ENCODE results near the gene TEX30. TPM values are rescaled to one million over a fixed set of nuclear protein-coding genes. Genes with fewer than 3 reads are reported as not detected.

TEX30 gene
- total and polyA plus RNA-seq, 2 donors (not counting 3 experiments of a cell fraction or from before 2014, with no cell fraction given): 12.5 to 19.8 TPM

DNA sequence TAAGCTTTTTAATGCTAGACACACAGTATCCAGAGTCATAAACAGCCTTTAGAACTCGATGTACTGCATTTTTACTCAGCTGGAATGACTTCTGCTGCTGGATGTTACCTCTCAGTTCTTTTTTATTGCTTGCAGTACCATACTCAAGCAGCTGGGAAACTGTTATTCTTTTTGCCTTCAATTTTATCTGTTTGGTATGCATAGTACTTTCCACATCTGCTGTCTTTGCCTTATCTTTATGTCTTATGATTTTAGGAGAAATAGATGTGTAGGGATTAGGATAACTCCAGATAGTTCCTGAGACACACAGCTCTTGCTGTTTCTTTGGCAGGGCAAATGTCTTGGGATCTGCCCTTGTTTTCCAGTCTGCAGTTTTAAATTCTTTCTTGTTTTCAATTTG, 31.5 kb downstream of the TEX30 start:
- Histone ChIP-seq H3K9ac (replicated peaks; ENCODE audit: extremely low read depth, insufficient read depth, low read length) (no peak overlapping the region), H2AFZ (ENCODE audit: low read depth, low read length) (no peak overlapping the region), H3K4me3 (replicated peaks in 1 of 3; ENCODE audit: insufficient read depth in 1 of 3, low read depth in 1 of 3, low read length in 3 of 3) (no peak overlapping the region), H3K4me2 (ENCODE audit: insufficient read depth, low read length) (no peak overlapping the region), H3K27me3 (ENCODE audit: control insufficient read depth in 2 of 2, insufficient read depth in 2 of 2, low read length in 2 of 2) (peaks cover 49 to 64% of the 10 kb centered on the region in 2 experiments), H3K79me2 (ENCODE audit: control insufficient read depth, insufficient read depth, low read length) (no peaks in the 10 kb centered on the region), H3K9me3 (replicated peaks; ENCODE audit: control insufficient read depth, insufficient read depth, low read length) (no peaks in the 10 kb centered on the region), H3K4me1 (ENCODE audit: control insufficient read depth, extremely low read depth, insufficient read depth, low read length) (no peaks in the 10 kb centered on the region), H3K9me1 (replicated peaks; ENCODE audit: control insufficient read depth, extremely low read depth, insufficient read depth, low read length) (no peaks in the 10 kb centered on the region), H3K36me3 (ENCODE audit: control insufficient read depth in 2 of 2, extremely low read depth in 1 of 2, insufficient read depth in 2 of 2, low read length in 2 of 2) (no peaks in the 10 kb centered on the region), H3K27ac (ENCODE audit: insufficient read depth, low read depth, low read length) (no peak overlapping the region), H4K20me1 (replicated peaks; ENCODE audit: control insufficient read depth, extremely low read depth, insufficient read depth, low read length) (no peaks in the 10 kb centered on the region)
- no TSS peak for BruUV-seq (replicated peaks)
- no peak for TF ChIP-seq GATA2 (IDR thresholded peaks at IDR 0.05; ENCODE audit: insufficient read depth, insufficient read length, low read depth, low read length)
- no peak for TF ChIP-seq FOS (IDR thresholded peaks at IDR 0.05; ENCODE audit: borderline replicate concordance, insufficient read depth, low read length)
- no peak for TF ChIP-seq POLR2A (IDR thresholded peaks at IDR 0.05; ENCODE audit: low read depth, low read length)
- no peak for TF ChIP-seq JUN (IDR thresholded peaks at IDR 0.05; ENCODE audit: borderline replicate concordance, insufficient read depth, insufficient read length, low read depth)
- POLR2A ChIA-PET: no interaction called here
- DNase-seq (ENCODE audit: low read depth, low spot score) (no peak), FAIRE-seq (no peak)
- CTCF ChIA-PET: no interaction called here
- dilution Hi-C loops (cut with MboI; ENCODE audit: extremely low pct_ligation_motif_present, low sequenced_read_pairs) (no loop called here), intact Hi-C loops (cut with micrococcal nuclease) (no loop called here)

DNA sequence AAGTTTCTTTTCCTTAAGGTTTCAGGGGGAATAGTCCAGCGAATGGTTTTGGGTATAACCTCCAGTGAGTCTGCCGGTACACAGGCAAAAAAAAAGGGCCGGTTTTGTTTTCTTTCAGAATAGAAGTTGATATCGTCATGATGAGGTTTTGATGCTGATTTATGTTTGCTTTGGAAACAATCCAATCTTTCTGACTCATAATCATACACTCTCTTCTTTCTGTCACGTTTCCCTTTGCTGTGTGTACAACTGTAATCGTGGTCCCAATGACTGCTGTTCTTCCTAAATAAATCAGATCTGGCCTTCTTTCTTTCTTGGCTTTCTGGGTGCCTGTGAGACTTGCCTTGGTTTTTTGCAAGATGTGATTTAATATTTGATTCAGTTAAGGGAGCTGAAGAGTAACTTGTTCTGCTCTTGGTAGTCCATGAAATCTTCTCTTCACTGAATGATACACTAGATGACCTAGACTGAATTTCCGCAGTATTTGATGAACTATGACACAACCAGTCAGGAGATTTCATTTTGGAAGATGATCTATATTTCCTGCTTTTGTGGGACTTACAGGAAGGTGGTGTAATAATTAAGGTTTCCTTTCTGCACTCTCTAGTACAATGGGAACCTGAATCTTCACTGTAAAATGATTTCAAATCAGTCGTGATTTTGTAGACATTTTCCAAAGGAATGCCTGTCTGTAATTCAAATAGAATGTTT, 43.9 kb downstream of the TEX30 start:
- CTCF ChIA-PET: interaction anchor here (0.6 to 1.5 kb wide), 4 partner anchors 13 to 117 kb away, joined by 3 read pairs; no protein-coding TSS in a partner anchor

More for the DNA sequence above, 43.9 kb downstream of the TEX30 start:
- POLR2A ChIA-PET: no interaction called here
- dilution Hi-C loops (cut with MboI; ENCODE audit: extremely low pct_ligation_motif_present, low sequenced_read_pairs) (no loop called here), intact Hi-C loops (cut with micrococcal nuclease) (loop anchor here (1.0 to 10.0 kb wide), 7 partner anchors 24 to 535 kb away; partner anchors contain the start of genes TEX30 and TPP2)
- Histone ChIP-seq H3K9ac (replicated peaks; ENCODE audit: extremely low read depth, insufficient read depth, low read length) (peak overlapping the region; percentile 82), H3K36me3 (ENCODE audit: control insufficient read depth in 2 of 2, extremely low read depth in 1 of 2, insufficient read depth in 2 of 2, low read length in 2 of 2) (no peaks in the 10 kb centered on the region), H4K20me1 (replicated peaks; ENCODE audit: control insufficient read depth, extremely low read depth, insufficient read depth, low read length) (no peaks in the 10 kb centered on the region), H3K4me1 (ENCODE audit: control insufficient read depth, extremely low read depth, insufficient read depth, low read length) (peaks cover 25% of the 10 kb centered on the region), H3K27me3 (ENCODE audit: control insufficient read depth in 2 of 2, insufficient read depth in 2 of 2, low read length in 2 of 2) (peaks cover 0 to 7% of the 10 kb centered on the region in 2 experiments), H3K9me3 (replicated peaks; ENCODE audit: control insufficient read depth, insufficient read depth, low read length) (no peaks in the 10 kb centered on the region), H3K4me3 (replicated peaks in 1 of 3; ENCODE audit: insufficient read depth in 1 of 3, low read depth in 1 of 3, low read length in 3 of 3) (peak overlapping the region in 1 of 3 experiments; percentile 57), H3K79me2 (ENCODE audit: control insufficient read depth, insufficient read depth, low read length) (no peaks in the 10 kb centered on the region), H3K4me2 (ENCODE audit: insufficient read depth, low read length) (peak overlapping the region; percentile 96), H2AFZ (ENCODE audit: low read depth, low read length) (peak overlapping the region; percentile 64), H3K27ac (ENCODE audit: insufficient read depth, low read depth, low read length) (peak overlapping the region; percentile 79), H3K9me1 (replicated peaks; ENCODE audit: control insufficient read depth, extremely low read depth, insufficient read depth, low read length) (no peaks in the 10 kb centered on the region)
- no peak for TF ChIP-seq POLR2AphosphoS5 (IDR thresholded peaks at IDR 0.05; ENCODE audit: insufficient read depth, low read depth, low read length)
- TF ChIP-seq JUN (IDR thresholded peaks at IDR 0.05; ENCODE audit: borderline replicate concordance, insufficient read depth, insufficient read length, low read depth): peak; percentile 89
- TF ChIP-seq POLR2A (IDR thresholded peaks at IDR 0.05; ENCODE audit: low read depth, low read length): no peak
- peak; percentile 71 for TF ChIP-seq FOS (IDR thresholded peaks at IDR 0.05; ENCODE audit: borderline replicate concordance, insufficient read depth, low read length)
- TF ChIP-seq EZH2 (IDR thresholded peaks at IDR 0.05; ENCODE audit: borderline replicate concordance, low read depth, low read length, severe bottlenecking): no peak
- no peak for TF ChIP-seq CTCF (IDR thresholded peaks at IDR 0.05; ENCODE audit: extremely low read depth in 1 of 2, insufficient read depth in 1 of 2, low read depth in 1 of 2, low read length in 2 of 2)
- peak; percentile 60 for TF ChIP-seq GATA2 (IDR thresholded peaks at IDR 0.05; ENCODE audit: insufficient read depth, insufficient read length, low read depth, low read length)
- peak; percentile 94 for DNase-seq (ENCODE audit: low read depth, low spot score)
- no TSS peak for BruUV-seq (replicated peaks)
- FAIRE-seq: peak; percentile 96

Measured in endothelial cell of umbilical vein (primary cell).